Measurements from ENCODE around the gene DAZL. TPM values are rescaled to one million over a fixed set of nuclear protein-coding genes. Genes with fewer than 3 reads are reported as not detected.

Gene DAZL
- total RNA-seq, 1 experiment from 2014 or later, result not detected

DNA sequence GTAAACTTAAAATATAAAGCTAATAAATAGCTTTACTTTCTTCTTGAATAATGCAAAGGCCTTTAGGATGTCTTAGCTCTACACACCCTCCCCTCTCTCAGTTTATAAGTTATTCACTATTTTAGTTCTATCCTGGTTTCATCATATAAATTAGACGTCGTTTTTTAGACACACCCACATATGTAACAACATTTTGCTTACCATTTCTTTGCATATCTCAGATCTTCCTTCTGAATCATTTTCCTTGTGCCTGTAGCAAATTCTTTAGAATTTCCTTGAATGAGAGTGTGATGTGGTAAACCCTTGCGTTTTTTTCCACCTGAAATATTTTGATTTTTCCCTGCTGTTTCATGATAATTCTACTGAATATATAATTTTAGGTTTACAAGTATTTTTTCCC, 2.5 kb upstream of the DAZL start:
- Histone ChIP-seq H3K27me3 (replicated peaks) (no peaks in the 10 kb centered on the region), H3K4me3 (no peak overlapping the region), H3K9me3 (replicated peaks) (no peaks in the 10 kb centered on the region), H3K27ac (no peak overlapping the region), H3K4me1 (replicated peaks) (no peaks in the 10 kb centered on the region), H3K36me3 (no peaks in the 10 kb centered on the region)
- DNase-seq (ENCODE audit: low read depth in 1 of 2, low spot score in 2 of 2), result no peak

DNA sequence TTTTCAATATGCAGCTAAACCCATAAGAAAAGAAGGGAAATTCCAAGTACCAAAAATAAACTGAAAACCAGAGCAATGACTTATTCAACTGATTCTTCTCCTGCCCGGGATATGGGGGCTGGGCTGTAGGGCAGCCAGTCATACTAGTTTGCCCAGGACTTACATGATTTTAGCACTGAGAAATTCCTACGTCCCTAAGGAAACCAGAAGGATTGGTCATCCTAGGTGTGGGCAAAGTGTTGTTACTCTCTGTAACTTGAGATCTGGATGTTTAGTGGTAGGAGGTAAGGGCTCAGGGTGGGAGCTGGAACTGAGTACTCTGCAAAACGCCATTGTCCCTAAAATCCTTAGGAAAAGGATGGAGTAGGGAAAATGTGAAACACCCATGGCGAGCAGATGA, 1.2 kb upstream of the DAZL start:
- no peaks in the 10 kb centered on the region for H3K27me3 ChIP-seq (replicated peaks)
- H3K9me3 ChIP-seq (replicated peaks), result no peaks in the 10 kb centered on the region
- no peak for DNase-seq (ENCODE audit: low read depth in 1 of 2, low spot score in 2 of 2)
- no peaks in the 10 kb centered on the region for H3K4me1 ChIP-seq (replicated peaks)
- no peak overlapping the region for H3K4me3 ChIP-seq
- H3K27ac ChIP-seq, result no peak overlapping the region
- no peaks in the 10 kb centered on the region for H3K36me3 ChIP-seq

DNA sequence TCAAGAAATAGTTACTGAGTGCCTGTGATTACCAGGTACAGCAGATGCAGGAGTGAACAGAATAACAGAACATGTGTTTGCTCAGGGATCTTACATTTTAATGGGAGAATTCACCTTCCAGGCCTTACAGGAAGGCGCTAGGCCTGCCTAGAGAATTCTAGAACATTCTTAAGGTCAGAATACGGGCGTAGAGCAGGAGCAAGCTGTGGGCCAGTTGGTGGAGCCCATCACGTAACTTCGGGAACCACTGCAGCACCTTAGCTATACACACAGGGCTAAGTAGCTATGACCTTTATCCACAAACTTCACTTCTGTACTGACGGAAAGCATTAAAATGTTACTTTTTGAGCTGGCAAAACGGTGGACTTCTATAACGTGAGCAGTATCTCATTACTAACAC, 743 bp upstream of the DAZL start:
- H3K27me3 ChIP-seq (replicated peaks), result no peaks in the 10 kb centered on the region
- no peak for DNase-seq (ENCODE audit: low read depth in 1 of 2, low spot score in 2 of 2)
- H3K36me3 ChIP-seq, result no peaks in the 10 kb centered on the region
- H3K4me3 ChIP-seq, result no peak overlapping the region
- H3K9me3 ChIP-seq (replicated peaks), result no peaks in the 10 kb centered on the region
- H3K4me1 ChIP-seq (replicated peaks), result no peaks in the 10 kb centered on the region
- no peak overlapping the region for H3K27ac ChIP-seq

- Histone ChIP-seq H3K36me3 (no peaks in the 10 kb centered on the region), H3K27ac (no peak overlapping the region), H3K4me1 (replicated peaks) (no peaks in the 10 kb centered on the region), H3K27me3 (replicated peaks) (no peaks in the 10 kb centered on the region), H3K9me3 (replicated peaks) (no peaks in the 10 kb centered on the region), H3K4me3 (no peak overlapping the region)
- no peak for DNase-seq (ENCODE audit: low read depth in 1 of 2, low spot score in 2 of 2)
Measured at GRCh38 chr3:16604433-16604832, 790 bp downstream of the DAZL start.

- no peak overlapping the region for H3K4me3 ChIP-seq
- H3K27me3 ChIP-seq (replicated peaks), result 0 out of 2 replicates have a peak, but pooled peaks cover 7% of the 10 kb centered on the region
- DNase-seq (ENCODE audit: low read depth in 1 of 2, low spot score in 2 of 2), result no peak
- H3K36me3 ChIP-seq, result no peaks in the 10 kb centered on the region
- no peaks in the 10 kb centered on the region for H3K4me1 ChIP-seq (replicated peaks)
- no peaks in the 10 kb centered on the region for H3K9me3 ChIP-seq (replicated peaks)
- H3K27ac ChIP-seq, result no peak overlapping the region
Measured at GRCh38 chr3:16601537-16602005, 3.7 kb downstream of the DAZL start.

- Histone ChIP-seq H3K36me3 (no peaks in the 10 kb centered on the region), H3K9me3 (replicated peaks) (no peaks in the 10 kb centered on the region), H3K27me3 (replicated peaks) (0 out of 2 replicates have a peak, but pooled peaks cover 7% of the 10 kb centered on the region), H3K4me3 (no peak overlapping the region), H3K27ac (no peak overlapping the region), H3K4me1 (replicated peaks) (no peaks in the 10 kb centered on the region)
- DNase-seq (ENCODE audit: low read depth in 1 of 2, low spot score in 2 of 2), result peak; percentile 34 to 68
Measured at GRCh38 chr3:16600780-16601536, 4.3 kb downstream of the DAZL start.

DNA sequence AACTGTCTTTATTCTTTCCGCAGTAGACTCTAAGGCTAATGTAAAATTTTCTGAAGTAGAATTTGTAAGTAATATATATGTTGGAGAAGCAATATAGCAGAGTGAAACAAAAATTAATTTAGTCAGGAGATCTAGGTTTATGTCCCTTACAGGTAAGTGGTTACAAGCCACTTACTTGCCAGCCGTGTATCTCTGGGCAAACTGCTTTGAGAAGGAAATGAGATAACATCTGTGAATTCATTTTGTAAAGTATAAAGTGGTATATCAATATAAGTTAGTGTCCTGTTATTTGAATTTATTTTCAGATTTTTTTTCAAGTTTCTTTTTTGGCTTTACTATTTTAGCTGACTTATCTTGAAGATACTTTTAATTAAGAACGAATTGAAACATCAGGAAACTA, 5.5 kb downstream of the DAZL start:
- Histone ChIP-seq H3K27me3 (replicated peaks) (0 out of 2 replicates have a peak, but pooled peaks cover 7% of the 10 kb centered on the region), H3K9me3 (replicated peaks) (no peaks in the 10 kb centered on the region), H3K27ac (no peak overlapping the region), H3K36me3 (no peaks in the 10 kb centered on the region), H3K4me1 (replicated peaks) (no peaks in the 10 kb centered on the region), H3K4me3 (no peak overlapping the region)
- no peak for DNase-seq (ENCODE audit: low read depth in 1 of 2, low spot score in 2 of 2)

- H3K4me1 ChIP-seq (replicated peaks), result no peaks in the 10 kb centered on the region
- no peak overlapping the region for H3K4me3 ChIP-seq
- no peaks in the 10 kb centered on the region for H3K9me3 ChIP-seq (replicated peaks)
- no peaks in the 10 kb centered on the region for H3K36me3 ChIP-seq
- 0 out of 2 replicates have a peak, but pooled peaks cover 10% of the 10 kb centered on the region for H3K27me3 ChIP-seq (replicated peaks)
- H3K27ac ChIP-seq, result no peak overlapping the region
- no peak for DNase-seq (ENCODE audit: low read depth in 1 of 2, low spot score in 2 of 2)
Measured at GRCh38 chr3:16596352-16597032, 8.7 kb downstream of the DAZL start.

DNA sequence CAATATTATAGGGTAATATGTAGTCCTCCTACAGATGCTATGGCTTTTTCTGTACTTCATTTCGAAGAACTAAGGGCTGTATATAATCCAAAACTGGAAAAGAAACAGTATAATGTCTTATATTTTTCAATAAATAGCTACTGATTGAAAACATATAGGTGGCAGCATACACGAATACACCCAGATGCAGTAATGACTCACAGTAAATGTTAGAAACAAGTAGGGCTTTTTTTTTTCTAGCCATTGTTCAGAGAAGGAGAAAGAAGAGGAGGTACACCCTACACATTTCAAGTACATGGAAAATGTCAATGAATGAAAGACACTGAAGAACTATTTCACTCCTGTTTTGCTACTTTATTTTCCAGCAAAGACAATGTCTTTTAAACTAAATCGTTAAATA, 9.4 kb downstream of the DAZL start:
- 0 out of 2 replicates have a peak, but pooled peaks cover 10% of the 10 kb centered on the region for H3K27me3 ChIP-seq (replicated peaks)

GRCh38 chr3:16589867-16590624, 15.2 kb downstream of the DAZL start:
- no peaks in the 10 kb centered on the region for H3K4me1 ChIP-seq (replicated peaks)
- H3K27me3 ChIP-seq (replicated peaks), result peaks cover 3% of the 10 kb centered on the region; the same call in 1 of the 2 replicates
- no peak overlapping the region for H3K27ac ChIP-seq
- H3K4me3 ChIP-seq, result no peak overlapping the region
- H3K9me3 ChIP-seq (replicated peaks), result no peaks in the 10 kb centered on the region
- H3K36me3 ChIP-seq, result no peaks in the 10 kb centered on the region
- no peak for DNase-seq (ENCODE audit: low read depth in 1 of 2, low spot score in 2 of 2)

More for the DNA sequence above, 9.4 kb downstream of the DAZL start:
- Histone ChIP-seq H3K4me3 (no peak overlapping the region), H3K27ac (no peak overlapping the region), H3K9me3 (replicated peaks) (no peaks in the 10 kb centered on the region), H3K4me1 (replicated peaks) (no peaks in the 10 kb centered on the region), H3K36me3 (no peaks in the 10 kb centered on the region)
- no peak for DNase-seq (ENCODE audit: low read depth in 1 of 2, low spot score in 2 of 2)

DNA sequence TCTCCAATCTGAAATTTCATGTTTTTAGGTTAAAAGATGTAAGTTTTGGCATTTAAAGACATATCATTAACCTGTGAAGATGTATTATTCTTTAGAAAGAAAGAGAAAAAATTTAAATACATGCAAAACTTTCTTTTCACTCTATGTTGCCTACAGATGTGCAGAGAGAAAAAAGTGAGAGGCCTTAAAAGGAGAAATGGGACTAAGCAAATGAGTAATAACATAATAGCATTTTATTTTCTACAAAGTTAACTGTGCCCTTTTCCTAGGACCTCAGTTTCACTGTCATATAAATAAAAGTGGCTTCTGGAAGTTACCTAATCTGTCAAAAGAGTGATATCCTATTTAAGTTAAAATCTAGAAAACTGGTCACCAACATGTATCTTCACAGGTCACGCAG, 16.1 kb downstream of the DAZL start:
- DNase-seq (ENCODE audit: low read depth in 1 of 2, low spot score in 2 of 2), result no peak
- peaks cover 3% of the 10 kb centered on the region; the same call in 1 of the 2 replicates for H3K27me3 ChIP-seq (replicated peaks)
- H3K27ac ChIP-seq, result no peak overlapping the region
- H3K36me3 ChIP-seq, result no peaks in the 10 kb centered on the region
- no peaks in the 10 kb centered on the region for H3K9me3 ChIP-seq (replicated peaks)
- H3K4me3 ChIP-seq, result no peak overlapping the region
- no peaks in the 10 kb centered on the region for H3K4me1 ChIP-seq (replicated peaks)

GRCh38 chr3:16587681-16588060, 17.6 kb downstream of the DAZL start:
- DNase-seq (ENCODE audit: low read depth in 1 of 2, low spot score in 2 of 2), result no peak
- no peaks in the 10 kb centered on the region for H3K4me1 ChIP-seq (replicated peaks)
- H3K27ac ChIP-seq, result no peak overlapping the region
- H3K27me3 ChIP-seq (replicated peaks), result peaks cover 3% of the 10 kb centered on the region; the same call in 1 of the 2 replicates
- no peaks in the 10 kb centered on the region for H3K36me3 ChIP-seq
- no peak overlapping the region for H3K4me3 ChIP-seq
- no peaks in the 10 kb centered on the region for H3K9me3 ChIP-seq (replicated peaks)

GRCh38 chr3:16587047-16587680, 18.1 kb downstream of the DAZL start:
- no peaks in the 10 kb centered on the region for H3K36me3 ChIP-seq
- DNase-seq (ENCODE audit: low read depth in 1 of 2, low spot score in 2 of 2), result no peak
- H3K9me3 ChIP-seq (replicated peaks), result no peaks in the 10 kb centered on the region
- H3K4me3 ChIP-seq, result no peak overlapping the region
- H3K4me1 ChIP-seq (replicated peaks), result no peaks in the 10 kb centered on the region
- no peak overlapping the region for H3K27ac ChIP-seq
- peaks cover 3% of the 10 kb centered on the region; the same call in 1 of the 2 replicates for H3K27me3 ChIP-seq (replicated peaks)
